ENCODE data around the gene TTPAL.
"Not testable (repeated sequence)": the region's sequence is repeated elsewhere in the genome, so short reads cannot be mapped to it uniquely, and the experiment has no call there.

Gene TTPAL

DNA sequence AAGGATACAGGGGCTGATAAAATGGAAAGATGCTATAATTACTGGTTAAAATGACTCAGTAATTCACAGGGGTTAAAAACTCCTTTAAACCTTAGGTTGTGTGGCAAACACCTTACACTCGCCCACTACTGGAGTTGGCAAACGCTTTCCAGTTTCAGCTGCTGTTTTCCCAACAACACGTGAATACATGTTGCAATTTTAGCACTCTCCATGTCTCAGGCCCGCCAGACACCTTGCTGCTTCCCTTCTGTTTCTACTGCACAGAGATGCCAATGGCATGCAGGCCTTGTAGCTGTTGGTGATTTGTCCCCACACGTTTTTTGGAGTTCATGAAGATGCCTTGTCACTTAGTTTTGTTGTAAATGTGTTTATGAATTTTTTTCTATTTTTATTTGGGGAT lies 5.3 kb upstream of the TTPAL start:
- DNase-seq = no peak

DNA sequence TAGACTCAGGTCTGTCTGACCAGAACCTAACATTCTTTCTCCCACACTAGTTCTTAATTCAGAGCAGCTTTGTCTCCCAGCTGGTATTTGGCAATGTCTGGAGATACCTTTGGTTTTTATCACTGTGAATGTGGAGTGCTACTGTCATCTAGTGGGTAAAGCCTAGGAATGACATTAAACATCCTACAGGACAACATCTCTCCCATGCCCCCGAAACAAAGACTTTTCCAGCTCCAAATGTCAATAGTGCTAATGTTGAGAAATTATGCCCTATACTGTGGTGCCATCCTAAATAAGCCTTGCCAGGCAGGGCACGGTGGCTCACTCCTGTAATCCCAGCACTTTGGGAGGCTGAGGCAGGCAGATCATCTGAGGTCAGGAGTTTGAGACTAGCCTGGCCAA lies 4.2 kb upstream of the TTPAL start:
- no peak for DNase-seq

DNA sequence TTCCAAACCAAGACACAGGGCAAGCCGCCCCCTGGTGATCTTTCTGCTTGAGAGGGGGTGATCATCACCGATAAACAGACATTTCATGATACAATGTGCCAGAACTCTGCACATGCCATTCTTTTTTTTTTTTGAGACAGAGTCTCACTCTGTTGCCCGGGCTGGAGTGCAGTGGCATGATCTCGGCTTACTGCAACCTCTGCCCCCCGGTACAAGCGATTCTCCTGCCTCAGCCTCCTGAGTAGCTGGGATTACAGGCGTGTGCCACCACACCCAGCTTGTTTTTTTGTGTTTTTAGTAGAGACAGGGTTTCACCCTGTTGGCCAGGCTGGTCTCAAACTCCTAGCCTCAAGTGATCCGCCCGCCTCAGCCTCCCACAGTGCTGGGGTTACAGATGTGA lies 3.4 kb upstream of the TTPAL start:
- not testable (repeated sequence) for DNase-seq

DNA sequence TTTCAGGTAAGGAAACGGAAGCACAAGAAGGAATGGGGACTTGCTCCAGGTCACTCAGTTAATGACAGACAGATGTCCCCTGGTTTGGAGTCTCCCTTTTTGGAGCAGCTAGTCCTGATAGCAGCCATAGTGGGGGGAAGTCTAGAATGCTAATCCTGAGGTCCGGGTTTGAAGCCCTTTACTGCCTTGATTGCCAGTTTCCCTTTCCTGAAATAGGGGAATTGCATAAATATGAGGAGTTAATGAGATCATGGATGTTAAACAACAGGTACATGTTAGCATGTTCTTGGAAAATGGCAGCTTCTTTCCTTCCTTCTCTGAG lies 341 bp upstream of the TTPAL start:
- DNase-seq = no peak

DNA sequence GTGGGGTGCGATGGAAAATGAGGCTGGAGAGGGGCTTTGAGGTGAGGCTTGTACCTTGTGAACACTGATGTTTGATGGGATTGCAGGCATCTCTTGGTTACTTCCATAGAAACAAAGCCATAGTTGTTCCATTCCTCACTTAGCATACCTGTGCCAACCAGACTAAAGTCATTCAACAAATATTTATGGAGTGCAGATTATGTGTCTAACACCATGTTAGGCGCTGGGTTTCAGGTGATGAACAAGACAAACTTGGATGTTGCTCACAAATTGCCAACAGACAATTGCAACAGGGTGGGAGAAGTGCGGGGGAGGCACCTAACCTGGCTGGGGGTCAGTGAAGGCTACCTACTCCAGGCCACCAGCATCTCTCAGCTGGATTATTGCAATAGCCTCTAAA lies 1.5 kb downstream of the TTPAL start:
- DNase-seq = no peak

DNA sequence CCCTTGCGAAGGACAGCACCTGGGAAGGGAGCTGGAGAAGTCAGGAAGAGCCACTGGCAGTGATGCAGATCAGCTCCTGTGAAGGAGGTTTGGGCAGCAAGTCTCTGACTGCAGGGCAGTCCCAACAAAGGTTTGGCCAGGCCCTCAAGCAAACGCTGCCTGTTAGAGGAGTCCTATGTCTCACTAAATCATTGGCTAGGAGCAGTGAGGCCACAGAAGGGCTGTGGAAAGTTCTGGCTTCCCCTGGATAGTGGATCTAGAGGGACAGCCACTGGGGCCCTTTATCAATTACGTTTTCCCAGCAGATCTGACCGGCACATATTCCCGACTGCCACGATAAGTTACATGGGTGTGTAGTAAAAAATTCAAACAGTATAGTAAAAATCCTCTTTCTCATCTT lies 2.5 kb downstream of the TTPAL start:
- DNase-seq = no peak

DNA sequence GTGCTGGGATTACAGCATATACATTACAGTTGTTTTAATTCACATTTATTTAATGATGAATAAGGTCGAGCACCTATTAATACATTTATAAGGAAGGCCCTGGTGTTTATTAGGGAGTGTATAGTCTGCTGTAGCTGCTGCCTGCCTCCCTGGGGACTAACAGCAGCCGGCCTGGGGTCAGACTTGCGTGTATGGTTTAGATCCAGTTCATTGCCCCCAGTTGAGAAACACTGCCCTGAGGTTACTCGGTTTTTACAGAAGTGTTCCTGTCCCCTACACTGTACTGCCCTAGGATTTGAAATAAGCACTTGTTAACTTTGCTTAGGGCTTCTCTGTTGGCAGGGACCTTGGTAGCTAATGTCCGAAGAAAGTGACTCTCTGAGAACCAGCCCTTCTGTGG lies 4.0 kb downstream of the TTPAL start:
- no peak for DNase-seq

DNA sequence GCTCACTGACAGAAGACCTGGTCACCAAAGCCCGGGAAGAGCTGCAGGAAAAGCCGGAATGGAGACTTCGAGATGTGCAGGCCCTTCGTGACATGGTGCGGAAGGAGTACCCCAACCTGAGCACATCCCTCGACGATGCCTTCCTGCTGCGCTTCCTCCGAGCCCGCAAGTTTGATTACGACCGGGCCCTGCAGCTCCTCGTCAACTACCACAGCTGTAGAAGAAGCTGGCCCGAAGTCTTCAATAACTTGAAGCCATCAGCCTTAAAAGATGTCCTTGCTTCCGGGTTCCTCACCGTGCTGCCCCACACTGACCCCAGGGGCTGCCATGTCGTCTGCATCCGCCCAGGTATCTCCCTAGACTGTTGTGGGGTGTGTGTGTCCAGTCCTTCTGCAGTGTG lies 4.4 kb downstream of the TTPAL start:
- DNase-seq = no peak

DNA sequence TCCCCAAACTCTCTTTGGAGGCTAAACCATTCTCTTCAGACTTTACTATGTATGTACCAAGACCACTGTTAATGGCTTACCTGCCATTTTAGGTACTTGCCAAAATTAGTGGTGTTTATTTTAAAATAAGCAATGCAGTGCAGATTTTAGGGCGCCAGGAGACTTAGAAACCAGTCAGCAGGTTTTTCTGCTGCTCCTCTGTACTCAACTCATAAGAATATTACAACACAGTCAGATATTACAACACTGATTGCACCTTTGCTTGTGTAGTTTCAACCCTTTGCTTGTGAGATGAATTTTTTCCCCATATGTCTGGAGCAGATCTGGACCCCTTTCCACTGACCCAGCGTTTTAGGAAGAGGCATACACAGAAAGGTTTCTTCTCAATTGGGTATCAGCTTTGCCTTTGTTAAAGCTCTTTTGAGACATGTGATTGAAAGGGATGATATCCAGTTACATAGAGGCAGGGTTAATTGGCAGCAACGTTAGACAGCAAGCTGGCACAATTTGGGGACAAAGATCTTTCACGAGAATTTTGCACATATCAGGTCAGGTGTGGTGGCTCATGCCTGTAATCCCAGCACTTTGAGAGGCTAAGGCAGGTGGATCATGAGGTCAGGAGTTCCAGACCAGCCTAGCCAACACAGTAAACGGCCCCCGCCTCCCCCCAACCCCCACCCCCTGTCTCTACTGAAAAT lies 6.2 kb downstream of the TTPAL start:
- no peak for DNase-seq

DNA sequence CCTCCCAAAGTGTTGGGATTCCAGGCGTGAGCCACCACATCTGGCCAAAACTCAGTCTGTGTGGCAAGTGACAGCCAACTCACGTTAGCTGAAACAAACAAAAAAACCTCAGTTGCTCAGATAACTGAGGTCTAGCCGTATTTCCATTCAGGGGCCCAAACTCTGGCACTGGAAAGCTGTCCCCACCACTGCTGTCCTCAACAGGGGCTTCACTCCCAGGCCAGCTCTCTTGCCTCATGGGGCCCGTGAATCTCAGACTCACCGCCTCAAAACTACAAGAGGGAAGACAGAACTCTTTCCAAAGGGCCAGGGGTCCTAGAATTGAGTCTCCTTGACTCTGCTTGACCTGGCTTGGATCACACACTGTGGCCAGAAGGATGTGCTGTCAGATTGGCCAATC lies 7.4 kb downstream of the TTPAL start:
- DNase-seq = no peak

DNA sequence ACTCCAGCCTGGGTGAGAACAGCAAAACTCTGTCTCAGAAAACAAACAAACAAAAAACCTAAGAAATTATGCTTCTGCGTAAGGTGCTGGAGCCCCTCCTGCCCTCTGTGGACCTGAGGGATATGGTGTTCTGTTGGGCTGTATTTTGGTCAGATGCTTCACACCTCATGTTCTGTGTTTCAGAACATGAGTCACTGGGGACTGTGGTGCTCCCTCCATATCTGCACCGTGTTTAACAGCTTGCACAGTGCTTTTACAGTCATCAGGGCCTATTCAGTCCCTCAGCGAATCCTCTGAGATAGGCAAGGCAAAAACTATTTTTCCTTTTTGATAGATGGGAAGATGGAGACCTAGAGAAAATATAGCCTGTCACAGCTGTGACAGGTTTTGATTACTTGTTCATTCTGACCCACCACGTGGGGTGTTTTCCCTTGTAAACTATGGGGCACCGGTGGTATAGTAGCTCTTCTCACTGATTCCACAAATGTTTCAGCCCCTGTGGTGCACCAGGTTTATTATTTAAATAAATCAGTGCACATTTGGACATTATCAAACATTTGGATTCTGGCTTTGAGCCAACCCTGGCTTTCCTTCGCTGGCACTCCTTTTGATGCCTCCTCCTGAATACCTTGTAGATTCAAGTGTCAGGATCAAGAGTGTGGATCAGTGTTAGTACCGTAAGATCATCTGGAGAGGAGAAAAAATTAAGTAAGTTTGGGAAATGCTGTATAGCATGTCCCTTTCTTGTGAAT lies 9.6 kb downstream of the TTPAL start:
- no peak for DNase-seq

DNA sequence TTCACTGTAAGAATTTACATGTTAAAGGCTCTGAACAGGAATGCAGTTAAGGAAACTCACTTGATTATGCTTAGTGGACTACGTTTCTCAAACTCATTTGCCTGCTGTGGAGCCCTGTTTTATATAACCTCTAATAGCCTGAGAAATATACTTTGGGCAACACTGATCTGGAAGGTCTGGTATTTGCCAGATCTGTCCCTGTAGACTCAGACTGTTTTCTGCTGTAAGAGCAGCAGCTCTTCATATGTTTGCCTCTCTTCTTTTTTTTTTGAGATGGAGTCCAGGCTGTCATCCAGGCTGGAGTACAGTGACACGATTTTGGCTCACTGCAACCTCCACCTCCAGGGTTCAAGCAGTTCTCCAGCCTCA lies 10.1 kb downstream of the TTPAL start:
- DNase-seq = no peak

DNA sequence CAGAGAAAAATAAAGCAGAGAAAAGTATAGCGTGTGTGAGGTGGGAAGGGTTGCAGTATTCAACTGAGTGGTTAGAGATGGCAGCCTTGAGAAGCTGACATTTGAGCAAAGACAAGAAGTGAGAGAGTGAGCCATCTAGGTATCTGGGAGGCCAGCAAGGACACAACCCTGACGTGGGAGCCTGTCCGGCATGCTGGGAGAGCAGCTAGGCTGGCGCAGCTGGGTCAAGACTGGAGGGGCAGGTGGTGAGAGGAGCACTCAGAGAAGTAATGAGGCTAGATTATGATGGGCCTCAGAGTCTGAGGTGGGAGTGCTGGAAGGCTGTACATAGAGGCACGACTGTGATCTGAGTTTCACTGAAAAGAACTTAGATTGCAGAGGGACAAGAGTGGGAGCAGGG lies 12.9 kb downstream of the TTPAL start:
- DNase-seq = no peak

DNA sequence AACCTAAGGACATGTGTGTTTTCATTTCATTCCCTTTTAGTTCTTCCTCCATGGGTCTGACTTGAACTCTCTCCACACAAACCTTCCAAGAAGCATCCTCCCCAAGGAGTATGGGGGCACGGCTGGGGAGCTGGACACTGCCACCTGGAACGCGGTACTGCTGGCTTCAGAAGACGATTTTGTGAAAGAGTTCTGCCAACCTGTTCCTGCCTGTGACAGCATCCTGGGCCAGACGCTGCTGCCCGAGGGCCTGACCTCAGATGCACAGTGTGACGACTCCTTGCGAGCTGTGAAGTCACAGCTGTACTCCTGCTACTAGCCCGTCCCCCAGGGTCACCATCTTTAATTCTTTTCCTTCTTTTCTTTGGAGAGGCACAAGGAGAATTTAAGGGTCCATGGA lies 13.5 kb downstream of the TTPAL start:
- DNase-seq = no peak

DNA sequence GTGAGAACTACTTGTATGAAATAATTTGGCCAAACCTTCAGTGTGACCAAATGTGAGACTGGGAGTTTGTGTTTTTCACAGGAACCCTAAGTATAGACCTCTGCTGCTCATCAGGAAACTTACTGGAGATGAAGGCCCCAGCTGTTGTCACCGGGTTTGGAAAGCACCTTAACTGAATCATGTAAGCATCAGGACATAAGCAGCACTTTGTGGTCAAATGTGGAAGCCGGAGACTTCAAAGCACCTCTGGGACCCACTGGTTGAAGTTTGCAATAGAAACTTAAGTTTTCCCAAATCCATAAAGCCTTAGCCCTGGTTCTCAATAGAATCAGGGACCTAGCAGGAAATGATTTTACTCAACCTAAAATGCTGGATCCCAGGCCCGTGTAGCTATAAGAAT lies 14.3 kb downstream of the TTPAL start:
- DNase-seq = no peak

DNA sequence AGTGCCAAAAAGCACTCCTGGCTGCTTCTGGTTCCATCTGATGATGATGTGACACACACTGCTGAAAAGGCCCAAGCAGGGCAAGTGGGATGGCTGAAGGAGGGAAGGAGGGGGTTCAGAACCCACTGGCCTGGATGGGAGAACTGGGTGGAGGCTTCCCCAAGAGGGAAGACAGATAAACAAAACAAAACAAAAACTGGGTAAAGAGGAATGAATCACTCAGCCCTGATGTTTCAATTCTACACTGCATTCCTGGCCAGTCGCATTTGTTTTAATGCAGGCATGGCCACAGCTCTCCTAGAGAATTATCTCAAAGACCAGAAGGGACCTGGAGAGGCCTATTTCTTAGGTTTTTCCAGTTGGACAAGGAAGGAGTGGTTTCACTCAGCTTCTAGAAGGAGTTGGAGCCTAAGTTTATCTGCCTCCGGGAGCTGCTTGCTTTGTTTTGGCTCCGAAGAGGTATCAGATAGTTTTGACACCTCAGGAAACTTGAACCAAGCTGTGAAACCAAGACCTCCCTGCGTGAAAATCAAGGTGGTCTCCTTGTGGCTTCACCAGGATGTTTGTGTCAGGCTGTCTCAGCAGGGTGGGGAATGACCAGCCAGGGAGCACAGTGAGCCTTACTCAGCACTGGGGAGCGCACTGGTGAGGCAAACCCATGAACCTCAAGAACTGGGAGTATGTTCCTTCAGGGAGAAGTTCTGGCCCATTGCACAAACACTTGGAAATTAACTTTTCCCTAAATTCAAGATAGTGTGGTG lies 16.1 kb downstream of the TTPAL start:
- no peak for DNase-seq

DNA sequence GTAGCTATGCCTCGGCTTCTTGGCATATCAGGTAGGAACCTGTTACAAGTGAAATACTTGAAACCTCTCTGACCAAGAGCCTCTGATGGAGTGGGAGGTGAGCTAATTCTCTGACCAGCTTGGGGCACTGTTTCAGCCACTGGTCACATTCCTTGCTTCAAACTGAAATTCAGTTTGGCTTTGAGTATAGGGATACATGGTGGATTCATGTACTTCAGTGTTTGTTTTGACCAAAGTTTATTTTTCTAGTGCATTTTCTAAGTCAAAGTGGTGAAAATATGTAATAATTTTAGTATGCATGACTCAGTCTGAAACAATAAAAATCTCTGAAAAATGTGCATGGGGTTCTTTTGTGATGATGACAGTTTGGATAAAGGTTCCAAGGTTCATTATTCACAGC lies 18.6 kb downstream of the TTPAL start:
- no peak for DNase-seq

DNA sequence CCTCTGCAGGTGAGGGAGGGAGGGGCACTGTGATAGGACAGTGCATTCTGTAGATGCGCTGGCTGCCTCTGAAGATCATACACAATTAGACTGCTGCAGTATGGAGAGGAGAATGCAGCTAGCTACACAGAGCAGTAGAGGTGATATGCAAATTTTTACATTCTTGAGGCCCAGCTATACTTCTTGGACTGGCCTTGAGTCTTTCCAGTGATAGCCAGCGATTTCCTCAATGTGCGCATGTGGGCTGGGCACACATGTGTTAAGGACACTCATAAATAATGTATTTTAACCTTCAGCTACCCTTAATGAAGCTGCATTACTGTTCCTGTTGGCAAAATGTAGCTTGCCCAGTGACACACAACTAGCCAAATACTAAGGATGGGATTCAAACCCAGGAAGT lies 19.0 kb downstream of the TTPAL start:
- no peak for DNase-seq

DNA sequence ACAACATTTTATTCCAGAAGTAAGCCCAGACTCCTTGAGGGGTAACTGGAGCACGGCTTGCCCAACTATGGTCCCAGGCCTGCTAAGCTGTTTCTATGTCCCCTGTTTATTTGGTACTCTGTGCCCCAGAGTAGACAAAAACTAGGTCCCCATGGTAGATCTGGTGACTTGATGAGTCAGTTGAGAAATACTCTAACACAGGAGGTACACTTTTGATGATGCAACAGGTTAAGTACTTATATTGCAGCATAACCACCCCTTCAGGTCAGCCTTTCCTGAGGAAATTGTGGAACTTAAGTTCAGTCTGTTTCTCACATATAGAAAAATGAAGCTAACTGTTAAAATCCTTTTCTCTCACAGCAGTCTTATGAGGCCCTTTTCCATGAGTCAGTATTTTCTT lies 19.6 kb downstream of the TTPAL start:
- DNase-seq = no peak

DNA sequence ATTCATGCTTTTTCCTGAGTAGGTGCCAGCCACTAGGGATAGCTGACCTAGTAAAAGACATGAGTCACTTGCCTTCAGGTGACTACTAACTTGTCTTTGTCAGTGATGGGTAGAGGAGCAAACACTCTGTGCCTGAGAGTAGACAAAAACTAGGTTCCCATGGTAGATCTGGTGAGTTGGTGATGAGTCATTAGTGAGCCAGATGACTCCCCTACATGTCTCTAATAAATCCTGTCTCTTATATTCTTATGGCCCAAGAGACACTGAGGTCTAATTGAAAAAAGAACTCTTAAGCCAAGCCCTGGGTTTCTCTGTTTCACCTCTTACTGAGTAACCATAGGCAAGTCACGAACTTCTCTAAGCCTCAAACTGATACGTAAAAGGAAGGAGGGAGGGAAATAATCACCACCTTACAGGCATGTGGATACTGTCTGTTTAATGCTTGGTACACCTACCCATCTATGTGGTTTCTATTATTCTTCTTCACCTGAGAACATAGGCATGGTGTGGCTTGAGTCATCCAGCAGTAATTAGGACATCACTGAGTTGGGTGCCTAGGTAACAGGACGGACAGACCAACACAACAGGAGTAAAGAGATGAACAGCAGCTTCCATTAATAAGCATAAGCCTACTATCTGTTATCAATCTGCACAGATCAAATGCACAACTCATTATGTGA lies 20.3 kb downstream of the TTPAL start:
- no peak for DNase-seq

DNA sequence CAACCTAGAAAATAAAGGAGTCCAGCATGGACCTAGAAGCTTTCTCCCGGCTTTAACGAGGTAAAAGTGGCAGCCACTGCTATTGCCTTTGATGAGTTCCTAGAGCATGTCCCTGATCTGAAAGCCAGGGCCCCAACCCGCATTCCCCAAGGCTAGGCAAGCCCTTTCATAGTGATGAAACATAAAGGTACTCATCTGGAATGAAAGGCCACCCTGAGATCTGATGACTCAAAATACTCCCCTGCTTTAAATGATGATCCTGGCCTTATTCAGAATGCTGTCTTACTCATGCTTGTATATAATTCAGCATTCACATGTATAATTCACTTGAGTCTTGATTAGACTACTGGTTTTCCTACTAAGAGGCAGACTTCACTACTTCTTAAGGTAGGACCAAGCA lies 21.3 kb downstream of the TTPAL start:
- no peak for DNase-seq

DNA sequence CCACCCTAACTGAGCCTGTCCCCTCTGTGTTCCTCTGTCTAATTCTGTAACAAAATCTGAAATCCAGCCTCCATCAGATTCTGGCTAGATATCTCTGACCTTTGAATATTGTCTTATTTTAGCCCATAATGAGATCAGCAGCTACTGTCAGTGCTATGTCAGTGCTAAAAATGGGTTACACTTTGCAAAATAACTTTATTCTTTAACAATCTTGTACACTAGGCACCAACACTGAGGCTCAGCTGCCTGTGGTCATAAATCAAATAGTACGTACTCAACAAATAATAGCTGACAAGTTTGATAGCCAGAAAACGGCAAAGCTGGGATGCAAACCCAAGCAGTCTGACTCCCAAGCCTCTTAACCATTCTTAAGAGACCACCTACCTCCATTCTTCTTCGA lies 22.1 kb downstream of the TTPAL start:
- DNase-seq = no peak

DNA sequence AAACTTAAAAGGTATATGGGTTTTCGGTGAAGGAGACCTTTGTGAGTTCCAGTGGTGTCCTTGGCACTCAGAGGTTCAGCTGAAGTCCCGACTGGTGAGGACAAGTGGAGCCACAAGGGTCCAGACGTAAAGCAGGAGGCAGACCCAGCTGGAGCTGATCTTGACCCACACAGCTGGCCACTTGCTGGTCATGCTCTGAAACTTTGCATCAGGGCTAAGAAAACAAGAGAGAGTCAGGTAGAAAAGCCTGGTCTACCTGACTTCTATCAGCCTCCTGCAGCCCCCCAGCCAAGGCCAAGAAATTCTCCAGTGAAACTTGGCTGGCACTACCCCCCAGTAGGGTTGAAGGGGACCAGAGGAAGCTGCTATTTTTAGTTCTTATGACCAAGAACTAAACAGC lies 24.5 kb downstream of the TTPAL start:
- DNase-seq = no peak

DNA sequence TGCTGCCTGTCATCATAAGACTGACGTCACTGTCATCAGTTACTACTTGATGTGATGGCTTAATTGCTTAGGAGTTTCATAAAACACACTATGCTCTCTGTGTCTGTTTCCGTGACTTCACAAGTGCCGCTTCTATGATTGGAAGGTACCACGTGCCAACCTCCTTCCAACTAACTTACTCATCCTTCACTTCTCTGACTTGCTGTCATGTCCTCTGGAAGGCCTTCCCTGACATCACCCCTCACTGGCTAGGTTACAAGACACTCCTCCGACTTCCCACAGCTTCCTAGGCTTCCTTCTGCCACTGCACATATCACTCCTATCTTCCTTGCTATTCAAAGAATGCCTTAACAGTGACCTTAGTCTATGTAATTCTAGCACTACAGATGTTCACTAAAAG lies 25.8 kb downstream of the TTPAL start:
- DNase-seq = no peak

Data from activated CD4-positive, alpha-beta T cell treated with anti-CD3 and anti-CD28 coated beads for 1 hour (primary cell).